IMR-90 (cell line): Measurements from ENCODE around the gene PSMB5.
A peak's percentile ranks its signal among the peaks of the same experiment; 100 is the strongest.

Experiments
- CTCF ChIP-seq: conservative IDR thresholded peaks from 2 replicates; pipeline ENCODE4 v1.5.1; 2012; ENCODE audit warnings: mild to moderate bottlenecking, low read depth, low read length, improper control_type of control experiment
- MAFK ChIP-seq: IDR thresholded peaks from 2 replicates; pipeline ENCODE4 v1.6.1; 2012; ENCODE audit warnings: low read depth, low read length, improper control_type of control experiment
- MAZ ChIP-seq: IDR thresholded peaks from 2 replicates; pipeline ENCODE4 v1.6.1; 2012; ENCODE audit warnings: low read depth, mild to moderate bottlenecking, low read length, improper control_type of control experiment, moderate library complexity, borderline replicate concordance
- MXI1 ChIP-seq: IDR thresholded peaks from 2 replicates; pipeline ENCODE4 v1.6.1; 2012; ENCODE audit warnings: low read depth, mild to moderate bottlenecking, low read length, moderate library complexity, borderline replicate concordance
- POLR2A ChIP-seq: IDR thresholded peaks from 2 replicates; pipeline ENCODE4 v1.6.1; 2012; ENCODE audit warnings: mild to moderate bottlenecking, low read depth, low read length
- RAD21 ChIP-seq: IDR thresholded peaks from 2 replicates; pipeline ENCODE4 v1.6.1; 2012; ENCODE audit warnings: low read length, improper control_type of control experiment
- RCOR1 ChIP-seq: IDR thresholded peaks from 2 replicates; pipeline ENCODE4 v1.6.1; 2012; ENCODE audit warnings: mild to moderate bottlenecking, low read length, improper control_type of control experiment; ENCODE audit not compliant: insufficient replicate concordance
- SMC3 ChIP-seq: fragments of 150-350 bp; IDR thresholded peaks from 2 replicates; pipeline ENCODE4 v1.6.1; 2016; ENCODE audit warnings: low read depth, mild to moderate bottlenecking, antibody characterized with exemption, low read length, moderate library complexity

GRCh38 chr14:23076785-23077408 is 42.2 kb upstream of the PSMB5 start:
- no peak for TF ChIP-seq POLR2A
- TF ChIP-seq MXI1 = no peak
- TF ChIP-seq RCOR1 = no peak
- TF ChIP-seq CTCF = peak; percentile 60
- no peak for TF ChIP-seq MAFK
- TF ChIP-seq RAD21 = peak; percentile 55
- TF ChIP-seq SMC3 = peak; percentile 52; the same call in 1 of the 2 replicates
- no peak for TF ChIP-seq MAZ
